ENCODE data around the gene SEM1. TPM values are rescaled to one million over a fixed set of nuclear protein-coding genes. Genes with fewer than 3 reads are reported as not detected.

Gene SEM1
- polyA plus RNA-seq, 1 donor from 2014 or later = 49.2 TPM

DNA sequence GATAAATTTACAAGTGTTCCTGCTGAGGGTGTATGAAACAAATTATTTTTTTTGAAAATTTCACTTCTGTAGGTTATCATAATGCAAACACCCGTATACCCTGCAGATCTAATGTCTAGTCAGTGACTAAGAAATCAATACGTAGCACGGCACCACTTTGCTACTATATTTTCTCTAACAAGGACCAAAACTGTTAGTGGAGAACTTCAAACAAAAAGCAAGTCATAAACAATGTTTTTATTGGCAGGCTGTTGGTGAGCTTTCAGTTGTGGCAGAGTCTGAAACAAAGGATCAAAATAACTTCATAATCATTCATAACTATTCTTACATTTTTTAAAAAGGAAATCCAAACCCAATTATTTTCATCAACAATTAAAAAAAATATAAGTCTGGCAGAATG, 11.8 kb downstream of the SEM1 start:
- Histone ChIP-seq H3K4me3 (ENCODE audit: low read length) (no peak overlapping the region), H2AFZ (ENCODE audit: low read depth, low read length) (no peak overlapping the region), H3K27ac (ENCODE audit: low read length) (no peak overlapping the region), H3K27me3 (ENCODE audit: insufficient read depth, low read depth, low read length) (no peaks in the 10 kb centered on the region), H3K9me3 (ENCODE audit: low read length) (no peaks in the 10 kb centered on the region), H3K9me2 (ENCODE audit: insufficient read depth, low read length) (no peaks in the 10 kb centered on the region), H3K9ac (ENCODE audit: low read length) (no peak overlapping the region), H3K4me2 (ENCODE audit: low read length) (no peak overlapping the region), H3K36me3 (ENCODE audit: insufficient read depth, low read length) (no peaks in the 10 kb centered on the region), H3F3A (ENCODE audit: insufficient read depth, low read length, poor library complexity, severe bottlenecking) (no peaks in the 10 kb centered on the region), H3K79me2 (replicated peaks; ENCODE audit: insufficient read depth, low read length) (peaks cover 62% of the 10 kb centered on the region), H4K20me1 (ENCODE audit: insufficient read depth) (no peaks in the 10 kb centered on the region)
- TF ChIP-seq, protein P1, sequence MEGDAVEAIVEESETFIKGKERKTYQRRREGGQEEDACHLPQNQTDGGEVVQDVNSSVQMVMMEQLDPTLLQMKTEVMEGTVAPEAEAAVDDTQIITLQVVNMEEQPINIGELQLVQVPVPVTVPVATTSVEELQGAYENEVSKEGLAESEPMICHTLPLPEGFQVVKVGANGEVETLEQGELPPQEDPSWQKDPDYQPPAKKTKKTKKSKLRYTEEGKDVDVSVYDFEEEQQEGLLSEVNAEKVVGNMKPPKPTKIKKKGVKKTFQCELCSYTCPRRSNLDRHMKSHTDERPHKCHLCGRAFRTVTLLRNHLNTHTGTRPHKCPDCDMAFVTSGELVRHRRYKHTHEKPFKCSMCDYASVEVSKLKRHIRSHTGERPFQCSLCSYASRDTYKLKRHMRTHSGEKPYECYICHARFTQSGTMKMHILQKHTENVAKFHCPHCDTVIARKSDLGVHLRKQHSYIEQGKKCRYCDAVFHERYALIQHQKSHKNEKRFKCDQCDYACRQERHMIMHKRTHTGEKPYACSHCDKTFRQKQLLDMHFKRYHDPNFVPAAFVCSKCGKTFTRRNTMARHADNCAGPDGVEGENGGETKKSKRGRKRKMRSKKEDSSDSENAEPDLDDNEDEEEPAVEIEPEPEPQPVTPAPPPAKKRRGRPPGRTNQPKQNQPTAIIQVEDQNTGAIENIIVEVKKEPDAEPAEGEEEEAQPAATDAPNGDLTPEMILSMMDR (IDR thresholded peaks at IDR 0.05; ENCODE audit: poor library complexity, severe bottlenecking) = no peak
- TF ChIP-seq MXI1 (conservative IDR thresholded peaks at IDR 0.05; ENCODE audit: poor library complexity, severe bottlenecking) (no peak), RAD21 (conservative IDR thresholded peaks at IDR 0.05) (no peak), SMC3 (conservative IDR thresholded peaks at IDR 0.05; ENCODE audit: poor library complexity) (no peak), EZH2 (IDR thresholded peaks at IDR 0.05; ENCODE audit: borderline replicate concordance, insufficient read depth, low read length, poor library complexity, severe bottlenecking) (no peak), EP300 (conservative IDR thresholded peaks at IDR 0.05; ENCODE audit: poor library complexity, severe bottlenecking) (no peak), POLR2AphosphoS5 (IDR thresholded peaks at IDR 0.05) (no peak), TAF1 (IDR thresholded peaks at IDR 0.05; ENCODE audit: low read depth) (no peak)
- TF ChIP-seq, protein P2, sequence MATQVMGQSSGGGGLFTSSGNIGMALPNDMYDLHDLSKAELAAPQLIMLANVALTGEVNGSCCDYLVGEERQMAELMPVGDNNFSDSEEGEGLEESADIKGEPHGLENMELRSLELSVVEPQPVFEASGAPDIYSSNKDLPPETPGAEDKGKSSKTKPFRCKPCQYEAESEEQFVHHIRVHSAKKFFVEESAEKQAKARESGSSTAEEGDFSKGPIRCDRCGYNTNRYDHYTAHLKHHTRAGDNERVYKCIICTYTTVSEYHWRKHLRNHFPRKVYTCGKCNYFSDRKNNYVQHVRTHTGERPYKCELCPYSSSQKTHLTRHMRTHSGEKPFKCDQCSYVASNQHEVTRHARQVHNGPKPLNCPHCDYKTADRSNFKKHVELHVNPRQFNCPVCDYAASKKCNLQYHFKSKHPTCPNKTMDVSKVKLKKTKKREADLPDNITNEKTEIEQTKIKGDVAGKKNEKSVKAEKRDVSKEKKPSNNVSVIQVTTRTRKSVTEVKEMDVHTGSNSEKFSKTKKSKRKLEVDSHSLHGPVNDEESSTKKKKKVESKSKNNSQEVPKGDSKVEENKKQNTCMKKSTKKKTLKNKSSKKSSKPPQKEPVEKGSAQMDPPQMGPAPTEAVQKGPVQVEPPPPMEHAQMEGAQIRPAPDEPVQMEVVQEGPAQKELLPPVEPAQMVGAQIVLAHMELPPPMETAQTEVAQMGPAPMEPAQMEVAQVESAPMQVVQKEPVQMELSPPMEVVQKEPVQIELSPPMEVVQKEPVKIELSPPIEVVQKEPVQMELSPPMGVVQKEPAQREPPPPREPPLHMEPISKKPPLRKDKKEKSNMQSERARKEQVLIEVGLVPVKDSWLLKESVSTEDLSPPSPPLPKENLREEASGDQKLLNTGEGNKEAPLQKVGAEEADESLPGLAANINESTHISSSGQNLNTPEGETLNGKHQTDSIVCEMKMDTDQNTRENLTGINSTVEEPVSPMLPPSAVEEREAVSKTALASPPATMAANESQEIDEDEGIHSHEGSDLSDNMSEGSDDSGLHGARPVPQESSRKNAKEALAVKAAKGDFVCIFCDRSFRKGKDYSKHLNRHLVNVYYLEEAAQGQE (IDR thresholded peaks at IDR 0.05; ENCODE audit: borderline replicate concordance) = no peak

DNA sequence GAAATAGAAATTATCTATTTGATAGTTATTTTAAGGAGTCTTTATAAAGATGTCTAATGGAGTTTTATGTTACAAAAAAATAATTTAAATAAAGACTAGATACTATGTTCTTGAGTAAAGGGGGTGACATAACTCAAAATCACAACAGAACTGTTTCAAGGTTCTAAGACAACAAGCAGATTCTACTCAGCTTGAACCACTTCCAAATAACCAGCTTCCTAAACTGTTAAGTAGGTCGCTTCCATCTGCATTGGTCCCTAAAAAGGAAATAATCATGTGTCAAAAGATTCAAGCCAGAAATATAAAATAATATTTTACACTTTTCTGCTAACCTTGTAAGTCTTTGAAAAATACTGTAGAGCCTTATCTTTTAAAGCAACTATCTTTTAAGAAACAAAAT, 14.1 kb downstream of the SEM1 start:
- no peak overlapping the region for H2AFZ ChIP-seq (ENCODE audit: low read depth, low read length)
- H3F3A ChIP-seq (ENCODE audit: insufficient read depth, low read length, poor library complexity, severe bottlenecking) = no peaks in the 10 kb centered on the region
- no peak overlapping the region for H3K27ac ChIP-seq (ENCODE audit: low read length)
- H4K20me1 ChIP-seq (ENCODE audit: insufficient read depth) = no peaks in the 10 kb centered on the region
- H3K27me3 ChIP-seq (ENCODE audit: insufficient read depth, low read depth, low read length) = no peaks in the 10 kb centered on the region
- no peak overlapping the region for H3K4me2 ChIP-seq (ENCODE audit: low read length)
- no peaks in the 10 kb centered on the region for H3K9me2 ChIP-seq (ENCODE audit: insufficient read depth, low read length)
- H3K4me3 ChIP-seq (ENCODE audit: low read length) = no peak overlapping the region
- no peak overlapping the region for H3K9ac ChIP-seq (ENCODE audit: low read length)
- no peak for TF ChIP-seq MXI1 (conservative IDR thresholded peaks at IDR 0.05; ENCODE audit: poor library complexity, severe bottlenecking)
- no peak for TF ChIP-seq POLR2AphosphoS5 (IDR thresholded peaks at IDR 0.05)
- no peak for TF ChIP-seq SMC3 (conservative IDR thresholded peaks at IDR 0.05; ENCODE audit: poor library complexity)
- no peak for TF ChIP-seq EZH2 (IDR thresholded peaks at IDR 0.05; ENCODE audit: borderline replicate concordance, insufficient read depth, low read length, poor library complexity, severe bottlenecking)
- TF ChIP-seq RAD21 (conservative IDR thresholded peaks at IDR 0.05) = no peak
- H3K9me3 ChIP-seq (ENCODE audit: low read length) = no peaks in the 10 kb centered on the region
- peaks cover 40% of the 10 kb centered on the region for H3K79me2 ChIP-seq (replicated peaks; ENCODE audit: insufficient read depth, low read length)
- H3K36me3 ChIP-seq (ENCODE audit: insufficient read depth, low read length) = no peaks in the 10 kb centered on the region

All from neural cell (in vitro differentiated cells).